ENCODE results near the gene AKR7A2.

AKR7A2 gene

DNA sequence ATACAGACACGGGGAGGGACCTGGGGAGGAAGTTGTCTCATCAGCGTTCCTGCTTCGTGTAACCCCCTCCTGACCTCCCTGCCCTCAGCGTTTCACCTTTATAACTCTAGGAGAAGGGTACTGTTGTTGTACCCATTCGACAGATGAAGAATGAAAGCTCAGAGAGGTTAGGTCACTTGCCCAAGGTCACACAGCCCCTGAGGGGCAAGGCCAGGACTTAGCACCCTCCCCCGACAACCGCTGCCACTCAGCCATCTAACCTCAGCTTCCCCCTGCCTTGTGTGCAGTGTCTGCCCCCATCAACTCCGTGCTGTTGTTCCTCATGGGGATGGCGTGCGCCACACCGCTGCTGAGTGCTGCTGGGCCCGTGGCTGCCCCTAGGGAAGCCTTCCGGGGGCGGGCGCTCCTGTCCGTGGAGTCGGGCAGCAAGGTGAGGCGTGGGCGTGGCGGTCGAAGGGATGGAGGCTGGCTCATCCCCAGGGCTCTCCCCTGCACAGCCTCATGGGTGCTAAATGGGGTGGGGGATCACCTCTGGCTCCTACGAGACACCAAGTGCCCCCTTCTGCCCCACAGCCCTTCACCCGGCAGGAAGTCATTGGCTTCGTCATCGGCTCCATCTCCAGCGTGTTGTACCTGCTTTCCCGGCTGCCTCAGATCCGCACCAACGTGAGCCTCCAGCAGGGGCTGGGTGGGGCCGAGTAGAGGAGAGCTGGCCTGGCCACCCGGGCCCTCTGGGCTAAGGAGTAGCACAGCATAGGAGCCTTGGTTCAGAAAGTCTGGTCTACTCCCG, 14.2 kb upstream of the AKR7A2 start:
- DNase-seq (ENCODE audit: low read depth in 2 of 2): no peak

GRCh38 chr1:19325368-19325957, 13.5 kb upstream of the AKR7A2 start:
- DNase-seq (ENCODE audit: low read depth in 2 of 2): no peak

GRCh38 chr1:19324665-19324990, 12.7 kb upstream of the AKR7A2 start:
- DNase-seq (ENCODE audit: low read depth in 2 of 2): no peak

- DNase-seq (ENCODE audit: low read depth in 2 of 2): no peak
Measured at GRCh38 chr1:19323987-19324664, 12.2 kb upstream of the AKR7A2 start.

- no peak for DNase-seq (ENCODE audit: low read depth in 2 of 2)
Measured at GRCh38 chr1:19322481-19322880, 10.5 kb upstream of the AKR7A2 start.

- no peak for DNase-seq (ENCODE audit: low read depth in 2 of 2)
Measured at GRCh38 chr1:19321071-19321470, 9.1 kb upstream of the AKR7A2 start.

- DNase-seq (ENCODE audit: low read depth in 2 of 2): no peak
Measured at GRCh38 chr1:19319196-19319595, 7.3 kb upstream of the AKR7A2 start.

DNA sequence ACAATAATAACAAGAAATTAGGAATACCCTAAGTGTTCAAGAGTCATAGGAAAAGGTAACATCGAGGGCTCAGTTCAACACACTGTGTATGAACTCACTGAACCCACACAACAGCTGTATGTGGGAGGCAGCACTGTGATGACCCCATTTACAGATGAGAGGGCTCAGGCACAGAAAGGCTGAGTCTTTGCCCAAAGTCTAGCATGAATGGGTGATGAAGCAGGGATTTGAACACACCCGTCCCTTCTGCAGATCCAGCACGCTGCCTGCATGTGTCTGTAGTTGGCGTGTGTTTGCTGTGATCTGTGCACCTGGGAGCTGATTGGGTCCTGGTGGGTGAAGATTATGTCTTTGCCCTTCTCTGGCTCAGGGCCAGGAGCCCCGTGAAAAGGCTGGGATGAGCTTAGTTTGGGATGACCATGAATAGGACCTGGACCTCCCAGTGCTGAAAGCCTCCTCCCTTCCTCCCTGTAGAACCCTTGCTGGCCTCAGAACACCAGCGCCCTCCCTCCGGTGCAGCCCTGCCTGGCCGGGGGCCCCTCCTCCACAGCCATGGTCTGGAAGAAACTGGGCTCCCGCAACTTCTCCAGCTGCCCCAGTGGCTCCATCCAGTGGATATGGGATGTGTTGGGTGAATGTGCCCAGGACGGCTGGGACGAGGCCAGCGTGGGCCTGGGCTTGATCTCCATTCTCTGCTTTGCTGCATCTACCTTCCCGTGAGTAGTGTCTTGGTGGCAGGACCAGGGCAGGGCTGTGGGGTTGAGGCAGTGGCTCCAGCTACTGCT, 5.4 kb upstream of the AKR7A2 start:
- DNase-seq (ENCODE audit: low read depth in 2 of 2): no peak

DNA sequence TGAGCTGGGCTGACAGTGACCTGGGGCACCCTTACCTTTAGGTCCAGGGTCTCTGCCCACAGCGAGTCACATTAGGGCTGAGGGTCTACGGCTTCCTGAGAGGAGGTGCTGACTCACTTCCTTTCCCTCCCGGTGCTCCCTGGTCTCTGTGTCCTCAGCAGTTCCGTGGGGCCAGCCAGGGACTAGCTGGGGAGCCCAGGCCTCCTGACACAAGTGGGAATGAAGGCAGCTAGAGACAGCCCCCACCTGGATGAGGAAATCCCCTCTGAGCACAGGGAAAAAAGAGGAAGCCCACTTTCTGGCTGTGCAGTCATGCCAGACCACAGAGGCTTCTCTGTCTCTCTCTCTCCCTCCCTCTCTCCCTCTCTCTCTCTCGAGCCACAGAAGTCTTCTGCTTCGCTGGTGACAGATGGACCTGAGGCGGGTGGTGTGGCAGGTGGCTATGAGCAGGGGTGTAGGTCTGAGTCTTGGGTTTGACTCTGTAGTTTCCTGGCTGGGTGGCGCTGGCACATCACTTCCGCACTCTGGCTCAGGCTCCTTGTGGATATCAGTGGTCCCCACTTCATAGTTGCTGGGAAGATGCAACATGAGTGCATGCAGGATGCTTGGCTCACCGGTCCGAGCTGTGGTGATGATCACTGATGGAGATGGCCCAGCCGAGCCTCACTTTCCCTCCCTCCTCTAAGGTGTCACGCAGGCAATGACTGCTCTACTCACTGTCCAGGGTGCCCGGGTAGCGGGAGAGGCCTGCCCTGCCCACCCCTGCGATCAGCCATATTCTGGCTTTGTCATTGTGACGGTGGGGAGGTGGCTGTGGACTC, 3.6 kb upstream of the AKR7A2 start:
- DNase-seq (ENCODE audit: low read depth in 2 of 2): no peak

DNA sequence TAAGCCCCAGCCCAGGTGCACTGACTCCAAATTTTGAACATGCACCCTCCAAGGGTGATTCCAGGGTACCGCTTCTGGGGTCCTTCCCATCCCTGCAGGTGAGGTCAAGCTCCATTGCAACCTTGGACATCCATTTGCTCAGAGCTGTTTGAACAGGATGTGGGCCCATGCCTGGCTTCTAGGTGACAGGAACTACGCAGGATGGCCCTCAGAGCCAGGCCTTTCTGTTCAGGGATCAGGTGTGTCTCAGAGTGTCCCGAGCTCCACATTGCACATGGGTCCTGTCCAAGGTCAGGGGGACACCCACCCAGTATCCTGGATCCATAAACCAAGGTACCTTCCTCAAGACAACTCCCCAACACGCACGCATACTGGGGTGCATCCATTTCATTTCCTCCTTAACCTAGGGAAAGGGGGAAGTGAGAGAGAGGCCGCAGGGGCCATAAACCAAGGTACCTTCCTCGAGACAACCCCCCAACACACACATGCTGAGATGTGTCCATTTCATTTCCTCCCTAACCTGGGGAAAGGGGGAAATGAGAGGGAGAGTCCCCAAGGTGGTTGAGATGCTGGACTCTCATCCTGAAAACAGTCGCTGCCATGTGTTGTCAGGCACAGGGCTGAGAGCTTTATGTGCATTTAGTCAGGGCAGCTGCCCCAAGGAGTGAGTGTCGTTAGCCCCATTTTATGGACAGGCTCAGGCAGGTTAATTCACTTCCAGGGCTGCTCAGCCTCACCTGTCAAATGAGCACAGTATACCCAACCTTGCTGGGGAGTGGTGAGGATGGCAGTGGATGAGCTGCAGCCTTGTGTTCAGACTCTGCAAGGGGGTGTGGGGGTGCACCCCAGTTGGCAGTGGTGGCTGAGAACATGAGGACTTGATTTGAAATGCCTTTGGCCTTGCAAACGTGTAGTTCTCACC, 2.3 kb upstream of the AKR7A2 start:
- no peak for DNase-seq (ENCODE audit: low read depth in 2 of 2)

DNA sequence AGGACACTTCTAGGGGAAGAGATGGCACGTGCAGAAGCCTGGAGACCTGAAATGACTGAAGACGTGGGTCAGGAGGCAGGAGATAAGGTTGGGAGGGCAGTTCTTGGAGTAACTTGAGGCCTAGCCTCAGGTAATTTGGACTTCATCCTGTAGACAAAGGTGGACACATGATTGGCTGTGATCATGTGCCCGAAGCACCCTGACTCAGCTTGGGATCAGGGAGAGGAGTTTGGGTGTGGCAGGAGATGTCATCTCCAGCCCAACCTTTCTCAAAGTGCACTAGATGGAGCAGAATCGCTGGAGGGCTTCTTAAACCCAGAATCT, 1.7 kb upstream of the AKR7A2 start:
- DNase-seq (ENCODE audit: low read depth in 2 of 2): no peak

- no peak for DNase-seq (ENCODE audit: low read depth in 2 of 2)
Measured at GRCh38 chr1:19312782-19313635, 1.1 kb upstream of the AKR7A2 start.

- DNase-seq (ENCODE audit: low read depth in 2 of 2): no peak
Measured at GRCh38 chr1:19311503-19311930, 427 bp downstream of the AKR7A2 start.

GRCh38 chr1:19310720-19311502, 1.0 kb downstream of the AKR7A2 start:
- DNase-seq (ENCODE audit: low read depth in 2 of 2): no peak

GRCh38 chr1:19310061-19310460, 1.9 kb downstream of the AKR7A2 start:
- no peak for DNase-seq (ENCODE audit: low read depth in 2 of 2)

- DNase-seq (ENCODE audit: low read depth in 2 of 2): no peak
Measured at GRCh38 chr1:19309123-19309813, 2.7 kb downstream of the AKR7A2 start.

DNA sequence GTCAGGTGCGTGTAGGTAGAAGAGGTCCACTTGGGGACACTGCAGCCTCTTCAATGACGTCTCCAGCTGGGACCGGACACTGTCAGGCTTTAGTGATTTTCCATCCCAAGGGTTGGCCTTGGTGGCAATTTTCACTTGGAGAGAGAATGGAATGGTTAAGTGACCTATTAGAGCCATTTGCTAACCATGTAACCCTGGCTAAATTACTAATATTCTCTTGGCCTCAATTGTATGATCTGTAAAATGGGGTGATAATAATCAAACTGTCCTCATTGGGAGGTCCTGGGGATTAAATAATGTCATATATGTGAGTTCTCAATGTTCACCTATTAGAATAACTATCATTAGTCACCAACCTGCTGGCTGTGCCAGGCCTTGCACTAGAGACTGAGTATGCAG, 3.4 kb downstream of the AKR7A2 start:
- DNase-seq (ENCODE audit: low read depth in 2 of 2): no peak
